ENCODE results near the gene MTHFR. TPM values are rescaled to one million over a fixed set of nuclear protein-coding genes. Genes with fewer than 3 reads are reported as not detected.

MTHFR gene
- total and polyA plus RNA-seq, 2 of the 8 experiments (the other 6 are each of a cell fraction or from before 2014, with no cell fraction given): 8.7 to 18.5 TPM

DNA sequence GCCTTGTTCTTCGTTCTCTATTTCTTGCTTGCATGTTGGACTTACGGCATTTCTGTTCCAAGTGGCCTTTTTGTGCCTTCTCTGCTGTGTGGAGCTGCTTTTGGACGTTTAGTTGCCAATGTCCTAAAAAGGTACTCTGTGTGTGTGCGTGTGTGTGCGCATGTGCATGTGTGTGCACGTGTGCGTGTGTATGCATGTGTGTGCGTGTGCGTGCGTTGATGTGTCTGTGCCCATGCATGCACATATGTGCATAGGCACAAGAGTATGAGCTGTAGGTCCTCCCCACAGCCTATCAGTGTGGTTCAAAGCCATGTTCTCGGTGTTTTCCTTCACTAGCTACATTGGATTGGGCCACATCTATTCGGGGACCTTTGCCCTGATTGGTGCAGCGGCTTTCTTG is 28.1 kb upstream of the MTHFR start:
- Histone ChIP-seq H2BK5ac (ENCODE audit: low read depth, low read length) (no peak overlapping the region; the same call in 1 of the 2 replicates), H2BK15ac (ENCODE audit: low read length) (no peak overlapping the region), H4K5ac (ENCODE audit: insufficient read length, low read depth, low read length) (peak overlapping the region; percentile 15), H3K4ac (replicated peaks; ENCODE audit: insufficient read length, low read depth, low read length) (no peak overlapping the region), H3K4me1 (replicated peaks in 1 of 4; ENCODE audit: control insufficient read depth in 3 of 4, insufficient read depth in 4 of 4, low read length in 3 of 4) (no peaks in the 10 kb centered on the region), H2AFZ (ENCODE audit: low read length) (no peak overlapping the region), H3K23me2 (ENCODE audit: low read depth, low read length) (no peaks in the 10 kb centered on the region), H3K56ac (replicated peaks; ENCODE audit: insufficient read length, low read depth, low read length) (no peak overlapping the region), H3K4me3 (ENCODE audit: extremely low read depth in 1 of 4, insufficient read depth in 2 of 4, low read depth in 3 of 4, low read length in 4 of 4) (no peak overlapping the region), H4K91ac (replicated peaks; ENCODE audit: insufficient read length, low read length) (no peak overlapping the region), H3K14ac (ENCODE audit: insufficient read length) (no peak overlapping the region), H2BK120ac (replicated peaks; ENCODE audit: low read depth, low read length) (no peak overlapping the region), H3K79me1 (ENCODE audit: low read depth, low read length) (no peaks in the 10 kb centered on the region), H3K27me3 (replicated peaks in 1 of 4; ENCODE audit: control insufficient read depth in 3 of 4, extremely low read depth in 1 of 4, insufficient read depth in 3 of 4, low read length in 3 of 4) (no peaks in the 10 kb centered on the region), H3K9me3 (ENCODE audit: insufficient read depth in 2 of 2, low read depth in 1 of 2, low read length in 1 of 2) (no peaks in the 10 kb centered on the region), H3K23ac (ENCODE audit: insufficient read length) (no peak overlapping the region), H4K8ac (ENCODE audit: extremely low read depth, insufficient read depth, low read length) (no peak overlapping the region; the same call in 1 of the 2 replicates), H2AK5ac (ENCODE audit: low read depth, low read length) (no peak overlapping the region), H3K9ac (replicated peaks in 1 of 4; ENCODE audit: extremely low read depth in 1 of 4, low read depth in 3 of 4, low read length in 3 of 4) (no peak overlapping the region), H3K18ac (ENCODE audit: extremely low read depth, low read length) (no peak overlapping the region), H3K36me3 (ENCODE audit: control insufficient read depth in 2 of 4, insufficient read depth in 4 of 4, low read length in 3 of 4) (peaks cover 40 to 72% (median 70%) of the 10 kb centered on the region in 4 experiments), H3K79me2 (ENCODE audit: control insufficient read depth in 1 of 2, insufficient read depth in 2 of 2, low read length in 2 of 2) (no peaks in the 10 kb centered on the region), H3K27ac (ENCODE audit: low read depth, low read length) (no peak overlapping the region), H4K20me1 (replicated peaks in 1 of 2; ENCODE audit: control insufficient read depth in 1 of 2, insufficient read depth in 2 of 2, low read length in 2 of 2) (peaks cover 15 to 22% of the 10 kb centered on the region in 2 experiments), H2BK12ac (ENCODE audit: low read depth, low read length) (no peak overlapping the region), H3K4me2 (ENCODE audit: insufficient read depth in 1 of 2, low read depth in 2 of 2, low read length in 2 of 2) (no peak overlapping the region), H2BK20ac (ENCODE audit: low read length) (no peak overlapping the region)
- 96% methylated on average over 12 of the region's 13 CpGs; no CpG with 5 or more reads in 1 of the 2 experiments for WGBS, 2 experiments (ENCODE audit: extremely low coverage in 1 of 2, insufficient coverage in 1 of 2, insufficient read length in 1 of 2, insufficient replicate concordance in 2 of 2, low coverage in 1 of 2, low lambda C conversion rate in 2 of 2, missing lambda C conversion rate in 1 of 2)
- no peak for DNase-seq (ENCODE audit: low read depth in 1 of 2, low spot score in 2 of 2)
- ChIA-PET POLR2A (ENCODE audit: partially characterized antibody) (interaction anchor here (0.8 to 1.5 kb wide), 3 partner anchors 9 to 76 kb away, joined by 3 to 5 read pairs (median 3); no protein-coding TSS in a partner anchor), CTCF (ENCODE audit: partially characterized antibody) (interaction anchor here (0.9 to 1.0 kb wide), 2 partner anchors 53 to 59 kb away, joined by 3 read pairs; no protein-coding TSS in a partner anchor)
- no peak for FAIRE-seq
- TF ChIP-seq BRCA1 (IDR thresholded peaks at IDR 0.05; ENCODE audit: low read depth, low read length) (no peak), BACH1 (IDR thresholded peaks at IDR 0.05; ENCODE audit: low read length) (no peak)

All from H1 (cell line).